ENCODE measurements around the gene PPP1R15B. TPM values are rescaled to one million over a fixed set of nuclear protein-coding genes. Genes with fewer than 3 reads are reported as not detected.

The PPP1R15B gene
- total and polyA plus RNA-seq, 10 of the 15 experiments (the other 5 are each of a cell fraction or from before 2014, with no cell fraction given) = 13.9 to 38.1 (median 26.5) TPM

GRCh38 chr1:204416589-204417073, 5.0 kb upstream of the PPP1R15B start:
- Histone ChIP-seq H3K4me2 (ENCODE audit: control insufficient read depth, insufficient read depth) (no peak overlapping the region), H3K79me2 (ENCODE audit: control insufficient read depth, insufficient read depth, low read length) (peaks cover 3% of the 10 kb centered on the region), H4K20me1 (ENCODE audit: control insufficient read depth, insufficient read depth) (no peaks in the 10 kb centered on the region), H3K36me3 (ENCODE audit: control insufficient read depth in 2 of 2, insufficient read depth in 2 of 2, low read length in 1 of 2) (peaks cover 0 to 4% of the 10 kb centered on the region in 2 experiments; a peak in 1 of 4 replicates), H3K9me3 (replicated peaks; ENCODE audit: control insufficient read depth, insufficient read depth, low read length) (no peaks in the 10 kb centered on the region), H2AFZ (ENCODE audit: control insufficient read depth, low read depth, low read length) (no peak overlapping the region), H3K4me1 (ENCODE audit: control insufficient read depth, insufficient read depth, low read length) (peaks cover 7% of the 10 kb centered on the region; the same call in 1 of the 2 replicates), H3K9ac (ENCODE audit: control insufficient read depth, insufficient read depth, low read length) (no peak overlapping the region), H3K4me3 (no peak overlapping the region), H3K27me3 (replicated peaks in 1 of 2; ENCODE audit: control insufficient read depth in 2 of 2, insufficient read depth in 2 of 2, low read length in 1 of 2) (no peaks in the 10 kb centered on the region), H3K27ac (ENCODE audit: control insufficient read depth, insufficient read depth) (no peak overlapping the region)
- no TSS peak for BruUV-seq (replicated peaks)
- no peak for DNase-seq (ENCODE audit: low read depth, low spot score)
- no peak for FAIRE-seq
- ChIA-PET SMC1A (ENCODE audit: uncharacterized antibody, unreplicated experiment) (interaction anchor here (1.6 to 2.2 kb wide), 2 partner anchors 14 to 90 kb away, joined by 5 to 16 read pairs; no protein-coding TSS in a partner anchor), POLR2A (interaction anchor here (0.9 kb wide), 1 partner anchor 71 kb away, joined by 3 read pairs; no protein-coding TSS in a partner anchor), CTCF (interaction anchor here (0.6 to 51.8 kb wide), 5 partner anchors 15 to 288 kb away, joined by 3 to 2021 read pairs (median 5); partner anchors contain the start of gene PIK3C2B), RAD21 (ENCODE audit: unreplicated experiment) (no interaction called here)
- intact Hi-C loops (cut with micrococcal nuclease; ENCODE audit: unreplicated experiment) = no loop called here
- in situ Hi-C loops (cut with MboI) = no loop called here
- ATAC-seq = no peak
- no peak for TF ChIP-seq RUNX3 (IDR thresholded peaks at IDR 0.05; ENCODE audit: low read length)
- no peak for TF ChIP-seq RB1 (IDR thresholded peaks at IDR 0.05; ENCODE audit: borderline replicate concordance)
- TF ChIP-seq FOS (IDR thresholded peaks at IDR 0.05; ENCODE audit: borderline replicate concordance, extremely low read depth, insufficient read length) = no peak
- TF ChIP-seq, protein P1, sequence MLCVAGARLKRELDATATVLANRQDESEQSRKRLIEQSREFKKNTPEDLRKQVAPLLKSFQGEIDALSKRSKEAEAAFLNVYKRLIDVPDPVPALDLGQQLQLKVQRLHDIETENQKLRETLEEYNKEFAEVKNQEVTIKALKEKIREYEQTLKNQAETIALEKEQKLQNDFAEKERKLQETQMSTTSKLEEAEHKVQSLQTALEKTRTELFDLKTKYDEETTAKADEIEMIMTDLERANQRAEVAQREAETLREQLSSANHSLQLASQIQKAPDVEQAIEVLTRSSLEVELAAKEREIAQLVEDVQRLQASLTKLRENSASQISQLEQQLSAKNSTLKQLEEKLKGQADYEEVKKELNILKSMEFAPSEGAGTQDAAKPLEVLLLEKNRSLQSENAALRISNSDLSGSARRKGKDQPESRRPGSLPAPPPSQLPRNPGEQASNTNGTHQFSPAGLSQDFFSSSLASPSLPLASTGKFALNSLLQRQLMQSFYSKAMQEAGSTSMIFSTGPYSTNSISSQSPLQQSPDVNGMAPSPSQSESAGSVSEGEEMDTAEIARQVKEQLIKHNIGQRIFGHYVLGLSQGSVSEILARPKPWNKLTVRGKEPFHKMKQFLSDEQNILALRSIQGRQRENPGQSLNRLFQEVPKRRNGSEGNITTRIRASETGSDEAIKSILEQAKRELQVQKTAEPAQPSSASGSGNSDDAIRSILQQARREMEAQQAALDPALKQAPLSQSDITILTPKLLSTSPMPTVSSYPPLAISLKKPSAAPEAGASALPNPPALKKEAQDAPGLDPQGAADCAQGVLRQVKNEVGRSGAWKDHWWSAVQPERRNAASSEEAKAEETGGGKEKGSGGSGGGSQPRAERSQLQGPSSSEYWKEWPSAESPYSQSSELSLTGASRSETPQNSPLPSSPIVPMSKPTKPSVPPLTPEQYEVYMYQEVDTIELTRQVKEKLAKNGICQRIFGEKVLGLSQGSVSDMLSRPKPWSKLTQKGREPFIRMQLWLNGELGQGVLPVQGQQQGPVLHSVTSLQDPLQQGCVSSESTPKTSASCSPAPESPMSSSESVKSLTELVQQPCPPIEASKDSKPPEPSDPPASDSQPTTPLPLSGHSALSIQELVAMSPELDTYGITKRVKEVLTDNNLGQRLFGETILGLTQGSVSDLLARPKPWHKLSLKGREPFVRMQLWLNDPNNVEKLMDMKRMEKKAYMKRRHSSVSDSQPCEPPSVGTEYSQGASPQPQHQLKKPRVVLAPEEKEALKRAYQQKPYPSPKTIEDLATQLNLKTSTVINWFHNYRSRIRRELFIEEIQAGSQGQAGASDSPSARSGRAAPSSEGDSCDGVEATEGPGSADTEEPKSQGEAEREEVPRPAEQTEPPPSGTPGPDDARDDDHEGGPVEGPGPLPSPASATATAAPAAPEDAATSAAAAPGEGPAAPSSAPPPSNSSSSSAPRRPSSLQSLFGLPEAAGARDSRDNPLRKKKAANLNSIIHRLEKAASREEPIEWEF (IDR thresholded peaks at IDR 0.05; ENCODE audit: insufficient replicate concordance, low read depth, low read length) = no peak
- TF ChIP-seq TBL1XR1 (IDR thresholded peaks at IDR 0.05; ENCODE audit: low read depth, low read length) = no peak
- no peak for TF ChIP-seq POLR2AphosphoS2 (IDR thresholded peaks at IDR 0.05; ENCODE audit: low read depth, low read length)
- TF ChIP-seq SREBF1 (IDR thresholded peaks at IDR 0.05; ENCODE audit: low read length) = no peak
- no peak for TF ChIP-seq RELA (IDR thresholded peaks at IDR 0.05; ENCODE audit: borderline replicate concordance, partially characterized antibody)
- no peak for TF ChIP-seq CEBPB (IDR thresholded peaks at IDR 0.05; ENCODE audit: borderline replicate concordance in 1 of 2, low read depth in 2 of 2, low read length in 2 of 2)
- TF ChIP-seq ZNF24 (IDR thresholded peaks at IDR 0.05) = no peak
- no peak for TF ChIP-seq DPF2 (IDR thresholded peaks at IDR 0.05)
- TF ChIP-seq, protein P2, sequence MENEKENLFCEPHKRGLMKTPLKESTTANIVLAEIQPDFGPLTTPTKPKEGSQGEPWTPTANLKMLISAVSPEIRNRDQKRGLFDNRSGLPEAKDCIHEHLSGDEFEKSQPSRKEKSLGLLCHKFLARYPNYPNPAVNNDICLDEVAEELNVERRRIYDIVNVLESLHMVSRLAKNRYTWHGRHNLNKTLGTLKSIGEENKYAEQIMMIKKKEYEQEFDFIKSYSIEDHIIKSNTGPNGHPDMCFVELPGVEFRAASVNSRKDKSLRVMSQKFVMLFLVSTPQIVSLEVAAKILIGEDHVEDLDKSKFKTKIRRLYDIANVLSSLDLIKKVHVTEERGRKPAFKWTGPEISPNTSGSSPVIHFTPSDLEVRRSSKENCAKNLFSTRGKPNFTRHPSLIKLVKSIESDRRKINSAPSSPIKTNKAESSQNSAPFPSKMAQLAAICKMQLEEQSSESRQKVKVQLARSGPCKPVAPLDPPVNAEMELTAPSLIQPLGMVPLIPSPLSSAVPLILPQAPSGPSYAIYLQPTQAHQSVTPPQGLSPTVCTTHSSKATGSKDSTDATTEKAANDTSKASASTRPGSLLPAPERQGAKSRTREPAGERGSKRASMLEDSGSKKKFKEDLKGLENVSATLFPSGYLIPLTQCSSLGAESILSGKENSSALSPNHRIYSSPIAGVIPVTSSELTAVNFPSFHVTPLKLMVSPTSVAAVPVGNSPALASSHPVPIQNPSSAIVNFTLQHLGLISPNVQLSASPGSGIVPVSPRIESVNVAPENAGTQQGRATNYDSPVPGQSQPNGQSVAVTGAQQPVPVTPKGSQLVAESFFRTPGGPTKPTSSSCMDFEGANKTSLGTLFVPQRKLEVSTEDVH (IDR thresholded peaks at IDR 0.05; ENCODE audit: low read depth, partially characterized antibody) = no peak
- TF ChIP-seq IRF5 (IDR thresholded peaks at IDR 0.05; ENCODE audit: borderline replicate concordance) = no peak
- TF ChIP-seq CHD2 (IDR thresholded peaks at IDR 0.05; ENCODE audit: borderline replicate concordance, low read depth, low read length) = no peak
- TF ChIP-seq ZNF217 (IDR thresholded peaks at IDR 0.05) = no peak

Data from GM12878 (cell line).